Uterus (tissue), 4 donors: ENCODE results near the gene TPP2. TPM values are rescaled to one million over a fixed set of nuclear protein-coding genes. Genes with fewer than 3 reads are reported as not detected.

Experiments used
- DNase-seq, 2 donors: peaks; one replicate each; pipeline ENCODE4 v3.0.0-alpha.2; 2019 to 2020
- H3K27ac ChIP-seq, 2 donors: fragments of 200-600 bp; sonication (generic); 1 replicate in 1 of 2; 2 replicates in 1 of 2; pipeline ENCODE4 v1.5.1; 2016 to 2018
- H3K27me3 ChIP-seq, 2 donors: fragments of 200-600 bp; sonication (generic); one replicate each; pipeline ENCODE4 v1.5.1; 2018 to 2019; ENCODE audit warnings: control low read depth in 1 of 2
- H3K36me3 ChIP-seq, 2 donors: fragments of 200-600 bp; sonication (generic); one replicate each; pipeline ENCODE4 v1.5.1; 2019; ENCODE audit warnings: control low read depth in 1 of 2
- H3K4me1 ChIP-seq, 2 donors: fragments of 200-600 bp; sonication (generic); one replicate each; pipeline ENCODE4 v1.5.1; 2018 to 2019; ENCODE audit warnings: control low read depth in 1 of 2
- H3K4me3 ChIP-seq, 2 donors: fragments of 200-600 bp; sonication (generic); 1 replicate in 1 of 2; 2 replicates in 1 of 2; pipeline ENCODE4 v1.5.1; 2018 to 2019; ENCODE audit warnings: mild to moderate bottlenecking in 1 of 2
- H3K9me3 ChIP-seq, 2 donors: fragments of 200-600 bp; sonication (generic); one replicate each; pipeline ENCODE4 v1.5.1; 2019; ENCODE audit warnings: control low read depth in 1 of 2
- CTCF ChIP-seq, 4 experiments: fragments of 200-600 bp in 2 of 4; fragments of 450-650 bp in 2 of 4; sonication (generic) in 2 of 4; IDR thresholded peaks; one replicate each; pipeline ENCODE4 v1.5.1; 2016 to 2019; ENCODE audit warnings: antibody characterized with exemption in 4 of 4, mild to moderate bottlenecking in 2 of 4, moderate library complexity in 1 of 4
- POLR2A ChIP-seq, 2 donors: fragments of 450-650 bp; IDR thresholded peaks; one replicate each; pipeline ENCODE4 v1.6.1; 2016; ENCODE audit warnings: antibody characterized with exemption in 2 of 2, mild to moderate bottlenecking in 1 of 2, moderate library complexity in 1 of 2
- intact Hi-C: fragments of 100-400 bp; cut with DNase I; formaldehyde crosslinking; loops from one replicate; pipeline ENCODE4 v1.15.1; 2023; ENCODE audit warnings: low total_unique reads
- total RNA-seq, 4 donors: library from RNA; depleted of rRNA in 3 of 4; stranded (reverse); fragments of >200 nt in 3 of 4; gene quantifications; one replicate each; pipeline versions ENCODE4 v1.1.0 to v1.2.4, GENCODE V29; 2014 to 2023
- donor health status: DM: yes; HTN: yes; CAD: no.

TPP2 gene
- total RNA-seq, 4 donors from 2014 or later: 42.1 to 83.5 (median 48.7) TPM

DNA sequence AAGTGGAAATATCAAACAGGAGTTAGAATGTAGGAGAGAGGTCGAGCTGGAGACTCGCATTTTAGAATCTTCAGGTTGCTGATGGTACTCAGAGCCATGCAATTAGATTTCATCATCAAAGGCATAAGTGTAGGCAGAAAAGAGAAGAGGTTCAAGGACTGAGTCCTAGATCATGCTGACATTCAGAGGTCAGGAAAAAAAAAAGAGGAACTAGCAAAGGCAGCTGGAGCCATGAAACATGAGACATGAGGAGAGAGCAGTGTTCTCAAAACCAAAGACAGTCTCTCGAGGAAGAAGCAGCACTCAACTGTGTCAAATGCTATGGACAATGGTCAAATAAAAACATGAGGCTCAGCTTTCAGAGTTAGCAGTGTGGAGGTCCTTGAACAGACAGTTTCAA, 12.4 kb upstream of the TPP2 start:
- Histone ChIP-seq H3K27me3 (no peaks in the 10 kb centered on the region), H3K9me3 (no peaks in the 10 kb centered on the region), H3K36me3 (no peaks in the 10 kb centered on the region), H3K4me3 (no peak overlapping the region), H3K27ac (no peak overlapping the region), H3K4me1 (no peaks in the 10 kb centered on the region)
- TF ChIP-seq CTCF (IDR thresholded peaks at IDR 0.05) (no peak), POLR2A (IDR thresholded peaks at IDR 0.05) (no peak)
- intact Hi-C loops: no loop called here
- no peak for DNase-seq

GRCh38 chr13:102586615-102587014, 10.2 kb upstream of the TPP2 start:
- Histone ChIP-seq H3K4me3 (no peak overlapping the region), H3K27me3 (no peaks in the 10 kb centered on the region), H3K27ac (no peak overlapping the region), H3K36me3 (no peaks in the 10 kb centered on the region), H3K9me3 (no peaks in the 10 kb centered on the region), H3K4me1 (no peaks in the 10 kb centered on the region)
- TF ChIP-seq CTCF (IDR thresholded peaks at IDR 0.05) (no peak), POLR2A (IDR thresholded peaks at IDR 0.05) (no peak)
- DNase-seq: no peak
- intact Hi-C loops: no loop called here

DNA sequence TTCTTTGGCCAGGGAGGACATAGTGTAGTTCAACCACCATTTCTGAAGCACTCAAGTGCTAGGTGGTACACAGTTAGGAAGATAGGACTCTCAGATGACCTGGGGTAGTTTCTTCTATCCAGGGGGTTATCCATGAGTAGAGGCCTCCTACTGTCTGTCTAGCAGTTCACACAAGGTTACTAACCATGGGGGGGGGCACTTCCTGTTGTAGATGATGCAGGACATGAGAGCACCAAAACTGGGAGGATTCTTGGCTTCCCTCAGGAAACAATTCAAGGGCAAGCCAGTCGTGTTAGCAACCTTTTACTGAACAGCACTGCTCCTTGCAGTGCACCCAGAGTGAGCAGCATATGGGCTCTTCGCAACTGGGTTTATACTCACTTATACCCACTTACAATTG, 8.9 kb upstream of the TPP2 start:
- Histone ChIP-seq H3K9me3 (no peaks in the 10 kb centered on the region), H3K36me3 (no peaks in the 10 kb centered on the region), H3K27ac (no peak overlapping the region), H3K4me1 (no peaks in the 10 kb centered on the region), H3K27me3 (no peaks in the 10 kb centered on the region), H3K4me3 (no peak overlapping the region)
- intact Hi-C loops: no loop called here
- no peak for DNase-seq
- no peak for TF ChIP-seq POLR2A (IDR thresholded peaks at IDR 0.05)

- intact Hi-C loops: no loop called here
Measured at GRCh38 chr13:102589301-102589822, 7.4 kb upstream of the TPP2 start.

GRCh38 chr13:102591988-102592781, 4.6 kb upstream of the TPP2 start:
- Histone ChIP-seq H3K4me1 (no peaks in the 10 kb centered on the region), H3K9me3 (no peaks in the 10 kb centered on the region), H3K4me3 (peak overlapping the region; percentile 38 to 52), H3K27ac (peak overlapping the region; percentile 78 to 88), H3K27me3 (no peaks in the 10 kb centered on the region), H3K36me3 (no peaks in the 10 kb centered on the region)
- peak; percentile 79 to 87 for DNase-seq
- TF ChIP-seq POLR2A (IDR thresholded peaks at IDR 0.05): no peak
- TF ChIP-seq CTCF (IDR thresholded peaks at IDR 0.05): peak; percentile 66 to 78 (median 67)
- intact Hi-C loops: loop anchor here (10.0 kb wide), 1 partner anchor 253 kb away; the partner anchor contains the start of gene ERCC5

More at GRCh38 chr13:102589301-102589822, 7.4 kb upstream of the TPP2 start:
- no peaks in the 10 kb centered on the region for H3K27me3 ChIP-seq
- no peak overlapping the region for H3K27ac ChIP-seq
- no peak for TF ChIP-seq CTCF (IDR thresholded peaks at IDR 0.05)
- no peak for TF ChIP-seq POLR2A (IDR thresholded peaks at IDR 0.05)
- no peaks in the 10 kb centered on the region for H3K9me3 ChIP-seq
- no peaks in the 10 kb centered on the region for H3K36me3 ChIP-seq
- H3K4me3 ChIP-seq: no peak overlapping the region
- DNase-seq: no peak
- no peaks in the 10 kb centered on the region for H3K4me1 ChIP-seq
